Smooth muscle cell (in vitro differentiated cells): ENCODE data around the gene EHBP1. TPM values are rescaled to one million over a fixed set of nuclear protein-coding genes. Genes with fewer than 3 reads are reported as not detected.

Experiments used
- DNase-seq: peaks from one replicate; lab custom pipeline; 2025; ENCODE audit not compliant: unreplicated experiment; lab: John Stamatoyannopoulos, UW
- H2AFZ ChIP-seq: fragments of 200-600 bp; sonication (generic); 2 replicates; pipeline ENCODE4 v1.6.0; 2016; ENCODE audit warnings: antibody characterized with exemption, low read depth, mild to moderate bottlenecking
- H3F3A ChIP-seq: fragments of 200-600 bp; sonication (generic); 2 replicates; pipeline ENCODE4 v1.6.0; 2017; ENCODE audit warnings: antibody characterized with exemption, low read depth
- H3K27ac ChIP-seq: fragments of 200-600 bp; sonication (generic); 2 replicates; pipeline ENCODE4 v1.5.1; 2016; ENCODE audit warnings: low read depth, mild to moderate bottlenecking
- H3K27me3 ChIP-seq: fragments of 200-600 bp; sonication (generic); 2 replicates; pipeline ENCODE4 v1.6.1; 2016; ENCODE audit warnings: low read depth, mild to moderate bottlenecking
- H3K36me3 ChIP-seq: fragments of 200-600 bp; sonication (generic); 2 replicates; pipeline ENCODE4 v1.5.1; 2016; ENCODE audit warnings: low read depth
- H3K4me1 ChIP-seq: fragments of 200-600 bp; sonication (generic); 2 replicates; pipeline ENCODE4 v1.5.1; 2016; ENCODE audit warnings: low read depth
- H3K4me2 ChIP-seq: fragments of 200-600 bp; sonication (generic); 2 replicates; pipeline ENCODE4 v1.6.0; 2016; ENCODE audit warnings: mild to moderate bottlenecking
- H3K4me3 ChIP-seq: fragments of 200-600 bp; sonication (generic); 2 replicates; pipeline ENCODE4 v1.5.1; 2016; ENCODE audit warnings: mild to moderate bottlenecking
- H3K79me2 ChIP-seq: fragments of 200-600 bp; sonication (generic); 2 replicates; pipeline ENCODE4 v1.6.0; 2016; ENCODE audit warnings: low read depth, mild to moderate bottlenecking
- H3K9ac ChIP-seq: fragments of 200-600 bp; sonication (generic); 2 replicates; pipeline ENCODE4 v1.6.0; 2016; ENCODE audit warnings: low read depth
- H3K9me3 ChIP-seq: fragments of 200-600 bp; sonication (generic); replicated peaks from 2 replicates; pipeline ENCODE4 v1.5.1; 2016; ENCODE audit warnings: low read depth
- H4K20me1 ChIP-seq: fragments of 200-600 bp; sonication (generic); 2 replicates; pipeline ENCODE4 v1.6.0; 2016; ENCODE audit warnings: low read depth
- CTCF ChIP-seq: fragments of 200-600 bp; sonication (generic); IDR thresholded peaks from 2 replicates; pipeline ENCODE4 v1.5.1; 2017; ENCODE audit warnings: borderline replicate concordance, mild to moderate bottlenecking, antibody characterized with exemption; ENCODE audit not compliant: insufficient read depth, poor library complexity, severe bottlenecking
- WGBS: methylation state at CpG from one replicate; pipeline ENCODE4 v1.1.7; 2016; ENCODE audit warnings: low lambda C conversion rate; 5-methylcytosine and 5-hydroxymethylcytosine counted together
- polyA plus RNA-seq: library from polyadenylated mRNA; unstranded; fragments of >200 nt; fragmentation: Nextera tagmentation; extraction: Ambion mirVana; gene quantifications from 2 replicates; pipeline ENCODE4 v1.2.1, GENCODE V29; 2016
- total RNA-seq: library from RNA; depleted of rRNA; stranded (reverse); fragments of >200 nt; gene quantifications from 2 replicates; pipeline ENCODE4 v1.2.3, GENCODE V29; 2014

EHBP1 gene
- total and polyA plus RNA-seq, 2 experiments from 2014 or later: 9.3 to 45.9 TPM

DNA sequence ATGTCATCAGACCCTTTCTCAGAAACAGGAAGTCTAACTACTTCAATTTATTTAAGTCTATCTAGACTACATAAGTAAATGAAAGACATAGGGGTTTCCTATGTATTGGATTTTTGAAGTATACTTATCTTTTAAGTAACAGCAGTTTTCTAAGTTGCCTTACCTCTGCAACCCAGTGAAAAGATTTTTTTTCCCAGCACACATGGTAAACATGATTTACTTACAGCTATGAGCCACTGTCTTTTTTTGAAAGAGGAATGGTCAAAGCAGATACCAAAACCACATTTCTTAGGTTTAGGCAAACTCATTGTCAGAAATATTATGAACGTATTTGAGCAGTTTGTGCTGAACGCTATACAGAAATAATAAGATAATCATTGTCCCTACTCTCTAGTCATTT lies 266.4 kb downstream of the EHBP1 start:
- no peaks in the 10 kb centered on the region for H3K36me3 ChIP-seq
- no peak overlapping the region for H3K9ac ChIP-seq
- no peaks in the 10 kb centered on the region for H3F3A ChIP-seq
- no peak overlapping the region for H3K4me3 ChIP-seq
- H2AFZ ChIP-seq: no peak overlapping the region
- peaks cover 43% of the 10 kb centered on the region for H3K4me1 ChIP-seq
- no peak overlapping the region for H3K27ac ChIP-seq
- WGBS: 95% methylated on average over 2 of the region's 2 CpGs
- no peaks in the 10 kb centered on the region for H3K27me3 ChIP-seq
- no peaks in the 10 kb centered on the region for H4K20me1 ChIP-seq
- no peak overlapping the region for H3K4me2 ChIP-seq
- no peaks in the 10 kb centered on the region for H3K9me3 ChIP-seq
- no peaks in the 10 kb centered on the region for H3K79me2 ChIP-seq
- DNase-seq: no peak
- TF ChIP-seq CTCF: no peak

- no peak overlapping the region for H2AFZ ChIP-seq
- H3K27me3 ChIP-seq: no peaks in the 10 kb centered on the region
- no peak overlapping the region for H3K9ac ChIP-seq
- no peak for TF ChIP-seq CTCF
- H3K9me3 ChIP-seq: no peaks in the 10 kb centered on the region
- H3K79me2 ChIP-seq: no peaks in the 10 kb centered on the region
- H3K4me2 ChIP-seq: no peak overlapping the region
- no peak for DNase-seq
- no peak overlapping the region for H3K27ac ChIP-seq
- H3K4me3 ChIP-seq: no peak overlapping the region
- H3K36me3 ChIP-seq: no peaks in the 10 kb centered on the region
- H4K20me1 ChIP-seq: no peaks in the 10 kb centered on the region
- H3K4me1 ChIP-seq: peaks cover 41% of the 10 kb centered on the region
- no peaks in the 10 kb centered on the region for H3F3A ChIP-seq
Measured at GRCh38 chr2:62972601-62973000, 267.1 kb downstream of the EHBP1 start.

DNA sequence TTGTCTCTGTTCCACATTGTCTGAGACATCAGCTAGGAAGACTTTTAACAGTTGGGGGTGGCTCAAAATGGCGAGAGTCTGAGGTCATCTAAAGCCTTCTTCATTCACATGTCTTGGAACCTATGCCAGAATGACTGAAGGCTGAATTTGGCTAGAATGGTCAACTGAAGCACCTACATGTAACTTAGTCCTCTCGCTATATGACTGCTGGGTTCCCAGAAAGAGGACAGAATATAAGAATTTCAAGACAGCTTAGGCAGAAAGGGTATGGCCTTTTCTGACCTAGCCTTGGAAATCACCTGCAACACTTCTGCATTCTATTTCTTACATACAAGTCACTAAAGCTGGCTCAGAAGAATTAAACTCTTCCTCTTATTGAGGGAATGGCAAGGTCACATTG lies 269.5 kb downstream of the EHBP1 start:
- Histone ChIP-seq H3K4me1 (peaks cover 20% of the 10 kb centered on the region), H3K27me3 (no peaks in the 10 kb centered on the region), H3K9me3 (no peaks in the 10 kb centered on the region), H3K27ac (no peak overlapping the region), H3K36me3 (peaks cover 7% of the 10 kb centered on the region), H3K79me2 (no peaks in the 10 kb centered on the region), H4K20me1 (no peaks in the 10 kb centered on the region), H3K4me2 (no peak overlapping the region), H3K4me3 (no peak overlapping the region), H2AFZ (no peak overlapping the region), H3F3A (no peaks in the 10 kb centered on the region), H3K9ac (no peak overlapping the region)
- TF ChIP-seq CTCF: no peak
- 96% methylated on average over 2 of the region's 2 CpGs for WGBS
- DNase-seq: no peak

- Histone ChIP-seq H3K9me3 (no peaks in the 10 kb centered on the region), H3K79me2 (no peaks in the 10 kb centered on the region), H2AFZ (no peak overlapping the region), H3K36me3 (no peaks in the 10 kb centered on the region), H3K4me3 (no peak overlapping the region), H3K9ac (no peak overlapping the region), H3F3A (no peaks in the 10 kb centered on the region), H3K27ac (peak overlapping the region; percentile 9), H4K20me1 (peaks cover 9% of the 10 kb centered on the region), H3K4me2 (peak overlapping the region; percentile 69), H3K4me1 (peaks cover 42% of the 10 kb centered on the region), H3K27me3 (no peaks in the 10 kb centered on the region)
- 75% methylated on average over 3 of the region's 3 CpGs for WGBS
- TF ChIP-seq CTCF: no peak
- no peak for DNase-seq
Measured at GRCh38 chr2:62991605-62992004, 286.1 kb downstream of the EHBP1 start.
